Smooth muscle cell (in vitro differentiated cells): ENCODE data around the gene ZDHHC22. TPM values are rescaled to one million over a fixed set of nuclear protein-coding genes. Genes with fewer than 3 reads are reported as not detected.

ENCODE experiments used
- DNase-seq: peaks from one replicate; lab custom pipeline; 2025; ENCODE audit not compliant: unreplicated experiment; lab: John Stamatoyannopoulos, UW
- H2AFZ ChIP-seq: fragments of 200-600 bp; sonication (generic); 2 replicates; pipeline ENCODE4 v1.6.0; 2016; ENCODE audit warnings: antibody characterized with exemption, low read depth, mild to moderate bottlenecking
- H3F3A ChIP-seq: fragments of 200-600 bp; sonication (generic); 2 replicates; pipeline ENCODE4 v1.6.0; 2017; ENCODE audit warnings: antibody characterized with exemption, low read depth
- H3K27ac ChIP-seq: fragments of 200-600 bp; sonication (generic); 2 replicates; pipeline ENCODE4 v1.5.1; 2016; ENCODE audit warnings: low read depth, mild to moderate bottlenecking
- H3K27me3 ChIP-seq: fragments of 200-600 bp; sonication (generic); 2 replicates; pipeline ENCODE4 v1.6.1; 2016; ENCODE audit warnings: low read depth, mild to moderate bottlenecking
- H3K36me3 ChIP-seq: fragments of 200-600 bp; sonication (generic); 2 replicates; pipeline ENCODE4 v1.5.1; 2016; ENCODE audit warnings: low read depth
- H3K4me1 ChIP-seq: fragments of 200-600 bp; sonication (generic); 2 replicates; pipeline ENCODE4 v1.5.1; 2016; ENCODE audit warnings: low read depth
- H3K4me2 ChIP-seq: fragments of 200-600 bp; sonication (generic); 2 replicates; pipeline ENCODE4 v1.6.0; 2016; ENCODE audit warnings: mild to moderate bottlenecking
- H3K4me3 ChIP-seq: fragments of 200-600 bp; sonication (generic); 2 replicates; pipeline ENCODE4 v1.5.1; 2016; ENCODE audit warnings: mild to moderate bottlenecking
- H3K79me2 ChIP-seq: fragments of 200-600 bp; sonication (generic); 2 replicates; pipeline ENCODE4 v1.6.0; 2016; ENCODE audit warnings: low read depth, mild to moderate bottlenecking
- H3K9ac ChIP-seq: fragments of 200-600 bp; sonication (generic); 2 replicates; pipeline ENCODE4 v1.6.0; 2016; ENCODE audit warnings: low read depth
- H3K9me3 ChIP-seq: fragments of 200-600 bp; sonication (generic); replicated peaks from 2 replicates; pipeline ENCODE4 v1.5.1; 2016; ENCODE audit warnings: low read depth
- H4K20me1 ChIP-seq: fragments of 200-600 bp; sonication (generic); 2 replicates; pipeline ENCODE4 v1.6.0; 2016; ENCODE audit warnings: low read depth
- WGBS: methylation state at CpG from one replicate; pipeline ENCODE4 v1.1.7; 2016; ENCODE audit warnings: low lambda C conversion rate; 5-methylcytosine and 5-hydroxymethylcytosine counted together
- polyA plus RNA-seq: library from polyadenylated mRNA; unstranded; fragments of >200 nt; fragmentation: Nextera tagmentation; extraction: Ambion mirVana; gene quantifications from 2 replicates; pipeline ENCODE4 v1.2.1, GENCODE V29; 2016
- total RNA-seq: library from RNA; depleted of rRNA; stranded (reverse); fragments of >200 nt; gene quantifications from 2 replicates; pipeline ENCODE4 v1.2.3, GENCODE V29; 2014
- TF ChIP-seq, protein P1 (sequence below): fragments of 200-600 bp; sonication (generic); IDR thresholded peaks from 2 replicates; pipeline ENCODE4 v1.5.1; 2017; ENCODE audit warnings: borderline replicate concordance, mild to moderate bottlenecking, antibody characterized with exemption; ENCODE audit not compliant: insufficient read depth, poor library complexity, severe bottlenecking

The ZDHHC22 gene
- total and polyA plus RNA-seq, 2 experiments from 2014 or later: not detected

DNA sequence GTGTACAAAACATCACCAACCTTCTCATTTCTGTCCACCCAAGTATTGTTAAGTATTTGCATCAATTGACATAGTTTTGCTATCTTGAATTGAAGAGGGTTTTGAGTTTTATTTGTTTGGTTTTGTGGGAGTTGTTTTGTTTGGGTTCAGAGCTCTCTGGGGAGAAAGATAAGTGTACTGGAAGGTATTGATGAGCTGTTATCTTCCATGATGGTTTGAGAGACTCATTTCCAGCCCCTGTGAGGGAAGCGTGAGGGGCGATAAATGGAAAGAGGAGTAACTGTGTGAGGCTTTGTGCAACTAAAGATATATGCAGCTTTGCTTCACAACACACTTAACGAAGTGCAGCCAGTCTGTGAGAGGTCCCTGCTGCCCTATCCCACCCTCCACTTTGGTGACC lies 59.2 kb downstream of the ZDHHC22 start:
- 83% methylated on average over 3 of the region's 3 CpGs for WGBS
- TF ChIP-seq, protein P1, sequence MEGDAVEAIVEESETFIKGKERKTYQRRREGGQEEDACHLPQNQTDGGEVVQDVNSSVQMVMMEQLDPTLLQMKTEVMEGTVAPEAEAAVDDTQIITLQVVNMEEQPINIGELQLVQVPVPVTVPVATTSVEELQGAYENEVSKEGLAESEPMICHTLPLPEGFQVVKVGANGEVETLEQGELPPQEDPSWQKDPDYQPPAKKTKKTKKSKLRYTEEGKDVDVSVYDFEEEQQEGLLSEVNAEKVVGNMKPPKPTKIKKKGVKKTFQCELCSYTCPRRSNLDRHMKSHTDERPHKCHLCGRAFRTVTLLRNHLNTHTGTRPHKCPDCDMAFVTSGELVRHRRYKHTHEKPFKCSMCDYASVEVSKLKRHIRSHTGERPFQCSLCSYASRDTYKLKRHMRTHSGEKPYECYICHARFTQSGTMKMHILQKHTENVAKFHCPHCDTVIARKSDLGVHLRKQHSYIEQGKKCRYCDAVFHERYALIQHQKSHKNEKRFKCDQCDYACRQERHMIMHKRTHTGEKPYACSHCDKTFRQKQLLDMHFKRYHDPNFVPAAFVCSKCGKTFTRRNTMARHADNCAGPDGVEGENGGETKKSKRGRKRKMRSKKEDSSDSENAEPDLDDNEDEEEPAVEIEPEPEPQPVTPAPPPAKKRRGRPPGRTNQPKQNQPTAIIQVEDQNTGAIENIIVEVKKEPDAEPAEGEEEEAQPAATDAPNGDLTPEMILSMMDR: no peak
- H3K36me3 ChIP-seq: no peaks in the 10 kb centered on the region
- no peak overlapping the region for H3K4me3 ChIP-seq
- no peak overlapping the region for H3K4me2 ChIP-seq
- no peaks in the 10 kb centered on the region for H3F3A ChIP-seq
- no peak overlapping the region for H3K27ac ChIP-seq
- H3K79me2 ChIP-seq: no peaks in the 10 kb centered on the region
- no peaks in the 10 kb centered on the region for H3K27me3 ChIP-seq
- H2AFZ ChIP-seq: no peak overlapping the region
- no peaks in the 10 kb centered on the region for H4K20me1 ChIP-seq
- H3K9me3 ChIP-seq: no peaks in the 10 kb centered on the region
- no peak for DNase-seq
- H3K9ac ChIP-seq: no peak overlapping the region
- H3K4me1 ChIP-seq: peaks cover 23% of the 10 kb centered on the region

Other genes with a start within 250 kb of the ZDHHC22 start
- 33.2 and 33.9 TPM in 2 replicates for gene IRF2BPL, start 113.1 kb downstream of the ZDHHC22 start, total RNA-seq
- gene IRF2BPL, start 113.1 kb downstream of the ZDHHC22 start, polyA plus RNA-seq: 58.0 and 66.3 TPM in 2 replicates
- gene CIPC, start 43.5 kb downstream of the ZDHHC22 start, total RNA-seq: 14.3 and 15.1 TPM in 2 replicates
- 3.6 and 5.6 TPM in 2 replicates for gene CIPC, start 43.5 kb downstream of the ZDHHC22 start, polyA plus RNA-seq
- gene TMEM63C, start 40.0 kb upstream of the ZDHHC22 start, total RNA-seq: 4.3 and 10.4 TPM in 2 replicates
- 7.7 and 8.7 TPM in 2 replicates for gene TMEM63C, start 40.0 kb upstream of the ZDHHC22 start, polyA plus RNA-seq
- gene NGB, start 129.4 kb upstream of the ZDHHC22 start, total RNA-seq: not detected in 2 replicates
- not detected in 2 replicates for gene NGB, start 129.4 kb upstream of the ZDHHC22 start, polyA plus RNA-seq
- gene POMT2, start 179.1 kb upstream of the ZDHHC22 start, total RNA-seq: 15.9 and 22.5 TPM in 2 replicates
- 39.8 and 52.8 TPM in 2 replicates for gene POMT2, start 179.1 kb upstream of the ZDHHC22 start, polyA plus RNA-seq
- gene GSTZ1, start 179.2 kb upstream of the ZDHHC22 start, total RNA-seq: 15.1 and 29.1 TPM in 2 replicates
- gene GSTZ1, start 179.2 kb upstream of the ZDHHC22 start, polyA plus RNA-seq: 17.0 and 26.9 TPM in 2 replicates
- 12.2 and 16.0 TPM in 2 replicates for gene TMED8, start 235.3 kb upstream of the ZDHHC22 start, total RNA-seq
- 3.9 and 4.5 TPM in 2 replicates for gene TMED8, start 235.3 kb upstream of the ZDHHC22 start, polyA plus RNA-seq
- 1.1 TPM in 2 replicates for gene SAMD15, start 235.6 kb upstream of the ZDHHC22 start, total RNA-seq
- gene SAMD15, start 235.6 kb upstream of the ZDHHC22 start, polyA plus RNA-seq: 0.49 TPM in 1 of 2 replicates, not detected in the other